Activated gamma-delta T cell treated with anti-CD3 and anti-CD28 coated beads, Interleukin-2, amount 50 U/mL, for 16 hours (primary cell): ENCODE results near the gene COL23A1.
"Not testable (repeated sequence)": the region's sequence is repeated elsewhere in the genome, so short reads cannot be mapped to it uniquely, and the experiment has no call there.

Experiments
- DNase-seq: peaks from one replicate; pipeline ENCODE4 v3.0.0-alpha.2; 2020; ENCODE audit warnings: low read depth

COL23A1 gene

GRCh38 chr5:178206166-178207101 lies 383.8 kb downstream of the COL23A1 start:
- DNase-seq, result no peak

- DNase-seq, result no peak
Measured at GRCh38 chr5:178205749-178206047, 384.5 kb downstream of the COL23A1 start.

- peak; percentile 59 for DNase-seq
Measured at GRCh38 chr5:178204935-178205748, 385.1 kb downstream of the COL23A1 start.

- peak; percentile 92 for DNase-seq
Measured at GRCh38 chr5:178204182-178204934, 385.8 kb downstream of the COL23A1 start, which contains the start of gene HNRNPAB. TSS of gene HNRNPAB (plus strand) at chr5:178204533. CDS start at chr5:178204838, 305 bp downstream.

- DNase-seq, result no peak
Measured at GRCh38 chr5:178203670-178204181, 386.5 kb downstream of the COL23A1 start.

- no peak for DNase-seq
Measured at GRCh38 chr5:178202541-178202940, 387.7 kb downstream of the COL23A1 start.

- no peak for DNase-seq
Measured at GRCh38 chr5:178201927-178202235, 388.3 kb downstream of the COL23A1 start.

- DNase-seq, result no peak
Measured at GRCh38 chr5:178201221-178201926, 388.8 kb downstream of the COL23A1 start.

- DNase-seq, result no peak
Measured at GRCh38 chr5:178199581-178200434, 390.4 kb downstream of the COL23A1 start.

GRCh38 chr5:178198706-178199105 lies 391.5 kb downstream of the COL23A1 start:
- DNase-seq, result no peak

GRCh38 chr5:178198151-178198550 lies 392.0 kb downstream of the COL23A1 start:
- not testable (repeated sequence) for DNase-seq

GRCh38 chr5:178196986-178197385 lies 393.2 kb downstream of the COL23A1 start:
- DNase-seq, result no peak

GRCh38 chr5:178196281-178196812 lies 393.8 kb downstream of the COL23A1 start:
- DNase-seq, result no peak

GRCh38 chr5:178194026-178194425 lies 396.2 kb downstream of the COL23A1 start:
- DNase-seq, result no peak

- DNase-seq, result no peak
Measured at GRCh38 chr5:178193251-178193809, 396.9 kb downstream of the COL23A1 start.

GRCh38 chr5:178192787-178193186 lies 397.4 kb downstream of the COL23A1 start:
- no peak for DNase-seq

- DNase-seq, result no peak
Measured at GRCh38 chr5:178192244-178192643, 397.9 kb downstream of the COL23A1 start.

GRCh38 chr5:178191661-178192060 lies 398.5 kb downstream of the COL23A1 start:
- DNase-seq, result no peak

- no peak for DNase-seq
Measured at GRCh38 chr5:178189433-178189832, 400.8 kb downstream of the COL23A1 start.
